Inferior parietal cortex (tissue), 1 donor: ENCODE results near the gene SLC35A3.
A peak's percentile ranks its signal among the peaks of the same experiment; 100 is the strongest.
"Not testable (repeated sequence)": the region's sequence is repeated elsewhere in the genome, so short reads cannot be mapped to it uniquely, and the experiment has no call there.

Experiments used
- DNase-seq: peaks from one replicate; pipeline ENCODE4 v3.0.0-alpha.2; 2016; ENCODE audit errors: extremely low spot score

Gene SLC35A3

DNA sequence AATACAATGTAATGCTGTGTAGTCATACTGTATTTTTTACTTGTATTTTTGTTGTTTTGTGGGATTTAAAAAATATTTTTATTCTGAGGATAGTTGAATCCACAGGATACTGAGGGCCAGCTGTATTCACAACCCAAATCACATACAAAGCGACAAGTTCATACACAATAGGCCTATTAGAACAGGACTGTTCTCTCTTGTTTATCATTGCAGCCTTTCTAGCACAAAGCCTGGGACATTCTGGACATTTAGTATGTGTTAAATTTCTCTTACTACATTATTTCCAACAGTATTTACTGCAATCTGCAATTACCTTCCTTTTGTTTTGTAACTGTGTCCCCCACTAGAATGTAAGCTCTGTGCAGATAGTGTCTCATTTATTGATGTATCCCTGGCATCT lies 65.4 kb downstream of the SLC35A3 start:
- DNase-seq = peak; percentile 60

DNA sequence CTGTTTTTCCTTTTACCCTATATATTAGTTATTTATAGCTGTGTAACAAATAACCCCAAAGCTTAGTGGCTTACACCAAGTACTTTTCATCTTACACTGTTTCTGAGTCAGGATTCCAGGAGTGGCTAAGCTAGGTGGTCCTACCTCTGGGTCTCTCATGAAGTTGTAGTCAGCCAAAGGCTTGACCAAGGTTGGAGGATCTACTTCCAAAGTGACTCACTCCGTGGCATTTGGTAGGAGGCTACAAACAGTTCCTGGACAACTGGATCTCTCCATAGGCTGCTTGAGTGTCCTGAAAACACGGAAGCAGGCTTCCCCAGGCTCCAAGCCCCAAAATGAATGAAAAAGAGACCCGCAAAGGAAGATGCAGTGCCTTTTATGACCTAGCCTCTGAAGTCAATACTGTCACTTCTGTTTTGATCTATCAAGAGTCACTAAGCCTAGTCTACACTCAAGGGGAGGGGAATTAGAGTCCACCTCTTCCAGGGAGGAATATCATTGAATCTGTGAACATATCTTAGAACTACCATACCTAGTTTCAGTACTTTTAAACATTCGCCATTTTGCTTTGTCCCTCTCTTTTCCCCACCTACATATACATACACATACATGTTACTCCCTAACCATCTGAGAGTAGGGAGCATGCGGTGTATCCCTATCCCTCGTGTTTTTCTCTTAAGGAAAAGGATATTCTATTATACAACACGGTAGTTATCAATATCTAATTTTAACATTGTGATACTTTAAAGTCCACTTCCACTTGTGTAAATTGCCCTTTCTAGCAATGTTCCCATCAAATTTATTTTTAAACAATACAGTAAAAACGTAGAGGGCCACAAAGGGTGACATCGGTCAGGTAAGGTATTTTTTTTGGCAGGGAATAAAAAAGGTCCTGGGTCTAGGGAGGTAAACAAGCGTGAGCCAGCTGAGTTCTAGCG lies 67.2 kb downstream of the SLC35A3 start:
- peak; percentile 25 for DNase-seq

DNA sequence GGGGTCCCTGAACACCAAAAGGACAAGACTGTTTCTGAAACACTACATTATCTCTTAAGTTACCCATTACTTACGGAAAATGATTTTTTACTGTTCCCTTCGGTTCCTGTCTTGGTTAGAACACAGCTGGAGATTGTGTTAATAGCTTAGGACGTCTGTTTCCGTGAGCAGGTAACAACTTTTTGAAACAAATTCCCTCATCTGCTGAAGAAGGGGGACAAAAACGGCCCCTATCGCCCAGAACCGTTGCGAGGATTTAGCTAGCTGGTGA lies 67.8 kb downstream of the SLC35A3 start:
- no peak for DNase-seq

DNA sequence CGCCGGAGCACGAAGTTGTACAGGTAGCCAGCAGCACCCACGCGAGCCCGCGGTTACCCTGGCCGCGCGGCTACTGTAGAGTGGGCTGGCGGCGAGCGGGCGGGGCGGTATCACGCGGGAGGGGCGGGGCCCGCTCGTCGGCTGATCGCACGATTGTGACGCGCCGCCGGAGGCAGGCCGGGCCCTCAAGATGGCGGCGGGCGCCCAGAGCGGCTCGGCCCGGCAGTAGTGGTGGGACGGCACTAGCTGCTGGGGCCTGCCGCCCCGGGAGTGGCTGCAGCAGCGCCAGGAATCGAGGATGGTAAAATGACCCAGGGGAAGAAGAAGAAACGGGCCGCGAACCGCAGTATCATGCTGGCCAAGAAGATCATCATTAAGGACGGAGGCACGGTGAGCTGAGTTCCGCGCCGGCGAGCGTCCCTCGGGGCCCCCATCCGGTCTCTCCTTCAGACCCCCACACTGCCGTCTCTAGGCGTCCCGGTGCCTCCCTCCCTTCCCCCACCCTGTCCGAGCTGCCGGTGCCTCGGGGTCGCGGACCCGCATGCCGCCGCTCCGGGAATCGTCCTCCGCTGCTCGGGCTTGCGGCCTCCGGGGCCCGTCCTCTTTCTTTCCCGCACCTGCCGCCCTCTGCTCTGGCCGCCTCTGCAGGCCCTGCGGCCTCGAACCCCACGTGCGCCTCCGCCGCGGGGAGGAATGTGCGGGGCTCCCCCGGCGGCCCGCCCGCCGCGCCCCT lies 68.3 kb downstream of the SLC35A3 start:
- DNase-seq = peak; percentile 82

DNA sequence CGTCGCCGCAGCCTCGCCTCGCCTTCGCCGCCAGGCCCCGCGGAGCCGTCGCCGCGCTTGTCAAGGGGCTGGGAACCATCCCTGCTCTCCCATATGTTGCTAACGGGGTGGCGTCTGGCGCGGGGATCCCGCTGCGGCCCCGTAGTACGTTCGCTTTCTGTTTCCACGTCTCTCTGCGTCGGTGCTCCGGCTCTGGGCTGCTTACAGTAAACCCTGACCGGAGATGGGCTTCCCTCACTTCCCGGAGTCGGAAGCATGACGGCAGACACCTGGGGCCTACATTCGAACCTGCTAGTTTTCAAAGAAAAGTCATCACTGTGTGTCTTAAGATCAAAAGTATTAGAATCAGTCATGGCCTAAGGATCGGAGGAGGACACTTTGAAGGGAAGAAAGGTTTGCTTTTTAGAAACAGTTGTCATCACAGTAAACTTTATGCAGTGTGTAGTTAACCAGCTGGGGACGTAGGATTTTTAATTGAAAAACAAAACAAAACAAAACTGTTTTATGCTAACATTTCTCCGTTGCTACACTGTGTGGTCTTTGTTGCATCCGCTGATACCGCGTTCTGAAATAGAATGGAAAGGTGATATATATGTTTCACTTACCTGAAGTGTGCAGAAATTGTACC lies 69.0 kb downstream of the SLC35A3 start:
- peak; percentile 62 for DNase-seq

DNA sequence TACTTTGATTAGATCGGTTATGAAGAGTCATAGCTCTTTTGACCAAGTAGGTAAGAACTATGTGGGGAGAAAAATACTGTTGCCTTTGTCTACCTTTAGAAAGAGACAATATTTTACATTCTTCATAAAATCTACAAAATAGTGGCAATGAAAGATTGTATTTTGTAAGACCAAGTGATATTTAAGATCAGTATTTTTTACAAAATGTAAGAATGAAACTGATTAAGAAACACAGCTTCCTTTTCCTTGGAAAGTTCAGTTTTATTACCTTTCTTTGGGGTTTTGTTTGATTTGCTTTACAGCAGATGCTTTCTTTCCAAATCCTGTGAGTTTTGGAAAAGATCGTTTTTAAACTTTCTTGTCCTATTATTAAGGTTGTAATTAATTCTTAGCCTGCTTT lies 69.8 kb downstream of the SLC35A3 start:
- DNase-seq = no peak

DNA sequence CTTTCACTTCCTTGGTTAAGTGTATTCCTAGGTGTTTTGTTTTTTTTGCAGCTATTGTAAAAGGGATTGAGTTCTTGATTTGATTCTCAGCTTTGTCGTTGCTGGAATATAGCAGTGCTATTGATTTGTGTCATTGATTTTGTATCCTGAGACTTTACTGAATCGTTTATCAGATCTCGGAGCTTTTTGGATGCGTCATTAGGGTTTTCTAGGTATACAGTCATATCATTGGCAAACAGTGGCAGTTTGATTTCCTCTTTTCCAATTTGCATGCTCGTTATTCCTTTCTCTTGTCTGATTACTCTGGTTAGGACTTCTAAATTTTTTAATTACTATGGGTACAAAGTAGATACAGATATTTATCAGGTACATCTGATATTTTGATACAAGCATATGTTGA lies 75.4 kb downstream of the SLC35A3 start:
- DNase-seq = no peak

DNA sequence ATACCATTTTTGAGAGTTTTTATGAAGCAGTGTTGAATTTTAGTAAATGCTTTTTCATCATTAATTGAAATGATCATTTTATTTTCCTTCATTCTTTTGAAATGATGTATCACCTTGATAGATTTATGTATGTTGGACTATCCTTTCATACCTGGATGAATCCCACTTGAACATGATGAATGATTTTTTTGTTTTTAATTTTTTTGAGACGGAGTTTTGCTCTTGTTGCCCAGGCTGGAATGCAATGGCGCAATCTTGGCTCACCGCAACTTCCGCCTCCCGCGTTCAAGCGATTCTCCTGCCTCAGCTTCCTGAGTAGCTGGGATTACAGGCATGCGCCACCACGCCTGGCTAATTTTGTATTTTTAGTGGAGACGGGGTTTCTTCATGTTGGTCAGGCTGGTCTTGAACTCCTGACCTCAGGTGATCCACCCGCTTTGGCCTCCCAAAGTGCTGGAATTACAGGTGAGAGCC lies 77.5 kb downstream of the SLC35A3 start:
- not testable (repeated sequence) for DNase-seq

DNA sequence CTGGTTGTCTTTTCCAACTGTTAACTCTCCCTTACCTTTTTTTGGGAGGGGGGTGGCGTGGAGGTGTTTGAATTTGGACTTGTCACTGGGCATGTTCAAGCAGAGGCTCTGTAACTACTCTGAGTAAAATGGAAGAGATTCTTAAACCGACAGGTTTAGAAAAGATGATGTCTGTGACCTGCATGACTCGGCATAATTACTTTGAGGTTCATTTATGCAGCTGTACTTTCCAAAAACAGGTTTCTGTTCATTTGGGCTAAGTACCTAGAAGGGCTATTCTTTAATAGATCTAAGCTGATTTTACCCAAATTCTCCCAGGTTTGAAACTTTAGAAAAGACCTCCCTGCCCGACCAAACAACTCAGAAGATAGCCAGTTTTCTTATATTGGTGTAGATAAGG lies 80.3 kb downstream of the SLC35A3 start:
- DNase-seq = no peak

DNA sequence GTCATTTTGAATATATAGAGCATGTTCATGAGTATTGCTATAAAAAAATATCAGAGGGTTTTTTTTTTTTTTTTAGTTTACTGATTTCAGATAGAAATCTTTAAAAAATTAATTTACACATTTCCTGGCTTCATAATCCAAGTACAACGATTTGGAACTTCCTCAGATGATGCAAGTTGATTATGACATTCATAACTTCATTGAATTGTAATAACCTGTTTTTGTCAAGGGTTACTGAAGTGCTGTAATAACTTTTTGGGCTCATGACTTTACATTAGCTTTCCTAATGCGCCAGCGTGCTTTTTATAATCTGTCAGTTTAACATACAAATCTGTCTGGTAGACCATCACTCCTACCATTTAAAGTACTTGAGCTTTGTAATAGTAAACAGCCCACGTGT lies 81.6 kb downstream of the SLC35A3 start:
- DNase-seq = no peak

DNA sequence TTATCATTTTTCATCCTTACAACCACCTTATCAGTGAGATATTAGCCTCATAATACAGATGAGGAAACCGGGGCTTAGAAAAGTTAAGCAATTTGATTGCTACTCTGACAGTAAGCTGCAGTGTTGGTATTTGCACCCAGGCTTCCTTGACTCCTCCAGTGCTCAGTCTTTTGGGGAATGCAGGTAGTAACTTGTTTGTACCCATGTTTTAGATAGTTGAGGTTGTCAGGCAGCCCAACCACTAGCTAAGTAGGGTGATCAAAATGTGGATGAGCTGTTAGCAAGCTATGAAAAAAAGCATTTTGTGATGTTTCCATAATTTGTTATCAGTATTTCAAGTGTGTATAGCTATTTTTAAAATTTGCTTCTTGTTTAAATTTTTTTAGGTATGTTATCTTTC lies 82.1 kb downstream of the SLC35A3 start:
- no peak for DNase-seq

DNA sequence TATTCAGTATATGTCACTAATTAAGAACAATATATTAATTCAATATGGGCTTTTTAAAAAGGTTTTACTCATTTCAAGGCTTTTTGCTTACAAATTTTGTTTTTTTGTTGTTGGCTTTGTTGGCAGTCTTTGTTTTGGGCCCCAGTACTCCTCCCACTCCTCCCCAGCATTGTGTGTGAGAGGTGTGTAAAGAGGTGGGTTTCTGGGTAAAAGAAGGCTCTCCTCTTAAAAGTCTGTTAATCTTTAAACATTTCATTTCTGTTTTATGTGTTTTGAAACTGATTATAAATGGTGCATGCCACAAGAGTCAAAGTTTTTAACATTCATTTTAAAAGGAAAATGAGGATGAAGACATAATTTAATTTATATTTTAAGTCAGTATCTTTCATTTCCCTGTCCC lies 83.3 kb downstream of the SLC35A3 start:
- DNase-seq = no peak

DNA sequence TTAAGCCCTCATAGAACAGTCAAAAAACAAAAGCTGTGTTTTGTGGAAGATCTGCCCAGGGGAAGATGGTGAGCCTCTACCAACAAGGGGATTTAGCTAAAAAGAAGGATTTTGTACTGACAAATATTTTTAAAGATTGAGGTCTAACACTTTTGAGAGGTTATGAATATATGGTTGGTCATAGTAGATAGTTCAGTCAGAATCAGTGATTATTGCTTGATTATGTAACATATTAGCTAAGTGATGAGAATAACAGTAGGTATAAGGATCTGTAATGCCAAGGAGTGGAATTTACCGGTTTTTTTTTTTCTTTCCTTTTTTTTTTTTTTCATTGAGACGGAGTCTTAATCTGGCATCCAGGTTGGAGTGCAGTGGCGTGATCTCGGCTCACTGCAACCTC lies 83.9 kb downstream of the SLC35A3 start:
- DNase-seq = no peak

DNA sequence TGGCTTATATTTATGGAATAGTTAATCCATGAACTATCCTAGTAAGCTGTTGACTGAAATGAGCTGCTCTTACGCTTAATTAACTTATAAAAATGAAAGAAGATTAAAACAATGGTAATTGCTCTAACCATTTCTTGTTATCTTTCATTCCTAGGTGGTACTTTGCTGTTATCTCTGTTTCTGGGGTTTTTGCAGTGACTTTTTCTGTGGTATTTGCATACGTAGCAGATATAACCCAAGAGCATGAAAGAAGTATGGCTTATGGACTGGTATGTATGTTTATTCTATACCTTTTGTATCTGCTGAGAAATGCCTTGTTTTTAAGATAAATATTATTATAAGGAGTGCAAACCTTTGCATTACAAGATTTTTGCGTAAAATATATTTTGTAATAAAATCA lies 91.9 kb downstream of the SLC35A3 start:
- DNase-seq = no peak

DNA sequence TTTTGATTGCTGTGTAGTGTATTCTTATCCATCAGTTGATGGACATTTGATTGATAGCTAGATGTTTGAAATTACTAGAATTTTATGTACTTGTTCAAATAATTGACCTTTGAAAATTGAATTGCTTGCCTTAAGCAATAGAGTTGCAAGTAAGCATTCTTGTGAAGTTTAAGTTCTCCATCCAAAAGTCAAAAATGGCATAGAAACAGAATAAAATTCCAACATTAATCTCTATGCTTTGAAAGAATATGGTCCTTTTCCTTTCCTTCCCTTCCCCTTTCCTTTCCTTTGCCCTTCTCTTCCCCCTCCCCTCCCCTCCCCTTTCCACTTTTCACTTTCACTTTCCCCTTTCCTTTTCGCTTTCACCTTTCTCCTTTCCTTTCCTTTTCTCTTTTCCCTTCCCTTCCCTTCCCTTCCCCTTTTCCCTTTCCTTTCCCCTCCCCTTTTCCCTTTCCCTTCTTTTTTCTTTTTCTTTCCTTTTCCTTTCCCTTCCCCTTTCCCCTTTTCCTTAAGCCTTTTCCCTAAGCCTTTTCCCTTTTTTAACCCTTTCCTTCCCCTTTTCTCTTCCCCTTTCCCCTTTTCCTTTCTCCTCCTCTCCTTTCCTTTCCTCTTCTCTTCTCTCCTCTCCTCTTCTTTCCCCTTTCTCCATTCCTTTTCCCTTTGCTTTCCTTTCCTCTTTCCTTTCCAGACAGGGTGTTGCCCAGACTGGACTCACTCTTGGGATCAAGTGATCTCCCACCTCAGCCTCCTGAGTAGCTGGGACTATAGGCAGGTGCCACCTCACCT lies 95.6 kb downstream of the SLC35A3 start:
- no peak for DNase-seq

DNA sequence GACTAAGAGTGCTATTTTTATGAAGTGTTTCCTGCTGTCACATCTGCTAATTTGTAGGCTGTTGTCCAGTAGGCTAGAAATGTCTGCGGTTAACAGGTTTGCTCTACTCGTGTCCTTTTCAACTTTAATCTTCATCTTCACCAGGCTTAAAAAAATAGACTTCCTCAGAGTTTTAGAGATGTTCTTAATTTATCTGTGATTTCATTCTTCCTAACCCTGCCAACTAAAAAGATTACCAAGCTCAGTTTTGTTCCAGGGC lies 96.1 kb downstream of the SLC35A3 start:
- DNase-seq = no peak

DNA sequence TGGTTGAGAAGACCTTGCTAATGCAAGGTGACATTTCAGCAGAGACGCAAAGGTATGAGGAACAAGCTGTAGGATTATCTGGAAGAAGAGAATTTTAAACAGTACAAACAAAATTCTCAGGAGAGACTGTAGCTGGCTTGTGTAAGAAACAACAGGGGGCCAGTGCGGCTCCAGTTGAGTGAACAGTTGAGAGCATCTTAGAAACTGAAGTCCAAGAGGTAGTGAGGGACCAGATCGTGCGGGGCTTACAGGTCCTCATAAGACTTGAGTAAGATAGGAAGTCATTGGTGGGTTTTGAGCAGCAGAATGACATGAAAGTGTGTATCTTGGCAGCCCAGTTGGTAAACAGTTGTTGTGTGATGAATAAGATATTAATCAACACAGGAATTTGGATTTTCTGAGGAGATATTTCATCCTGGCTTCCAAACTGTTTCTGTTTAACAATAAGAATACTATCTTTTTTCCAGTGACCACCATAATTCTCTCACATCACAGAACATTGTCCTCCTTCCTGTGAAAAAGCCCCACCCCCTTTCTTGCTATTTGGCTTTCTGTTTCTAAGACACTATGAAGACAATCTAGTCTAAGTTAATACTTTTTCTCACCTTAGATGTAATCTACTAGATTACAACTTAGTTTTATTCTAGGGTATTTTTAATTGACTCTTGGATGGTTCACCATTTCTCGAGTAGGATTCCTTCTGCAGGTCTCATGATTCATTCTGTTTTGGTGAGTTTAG lies 100.6 kb downstream of the SLC35A3 start:
- no peak for DNase-seq

DNA sequence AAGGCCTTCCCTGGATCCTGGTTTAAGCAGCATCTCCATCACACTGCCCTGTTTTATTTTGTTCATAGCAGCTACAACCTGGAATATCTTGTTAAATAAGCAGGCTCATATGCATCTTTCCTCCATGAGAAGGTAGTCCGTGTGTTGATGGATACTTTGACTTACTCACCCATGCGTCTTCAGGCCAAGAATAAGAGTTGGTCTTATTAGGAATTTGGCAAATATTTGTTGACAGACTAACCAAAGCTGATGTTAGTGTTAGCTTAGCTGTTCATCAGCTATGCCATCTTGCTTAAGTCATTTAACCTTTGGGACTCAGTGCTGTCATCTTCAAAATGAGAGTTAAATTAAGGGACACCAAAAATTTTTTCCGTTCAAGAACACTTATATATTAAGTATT lies 103.7 kb downstream of the SLC35A3 start:
- DNase-seq = no peak

DNA sequence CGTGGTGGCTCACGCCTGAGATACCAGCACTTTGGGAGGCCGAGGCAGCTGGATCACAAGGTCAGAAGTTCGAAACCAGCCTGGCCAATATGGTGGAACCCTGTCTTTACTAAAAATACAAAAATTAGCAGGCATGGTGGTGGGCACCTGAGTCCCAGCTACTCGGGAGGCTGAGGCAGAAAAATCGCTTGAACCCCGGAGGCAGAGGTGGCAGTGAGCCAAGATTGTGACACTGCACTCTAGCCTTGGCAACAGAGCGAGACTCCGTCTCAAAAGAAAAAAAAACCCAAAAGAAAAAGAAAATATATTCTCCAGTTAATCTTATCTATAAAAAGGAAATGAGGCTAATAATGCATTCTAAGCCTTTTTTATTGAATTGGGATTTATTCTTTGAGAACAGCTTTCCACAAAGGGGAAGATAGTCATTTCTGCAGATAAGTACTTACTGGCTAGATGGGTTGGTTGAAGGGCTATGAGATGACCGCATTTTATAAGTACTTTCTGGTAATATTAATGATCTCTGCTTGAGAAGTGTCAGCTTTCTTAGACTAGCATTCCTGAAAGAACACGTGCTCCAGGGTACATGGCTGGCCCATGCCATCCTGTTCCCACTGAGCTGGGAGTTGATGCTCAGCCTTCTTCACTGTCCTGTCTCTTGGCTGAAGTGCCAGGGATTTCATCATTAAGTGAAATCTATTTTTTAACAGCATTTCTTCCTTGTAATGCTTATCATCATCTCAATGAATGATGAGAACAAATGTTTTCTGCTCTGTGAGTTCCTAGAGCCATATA lies 105.0 kb downstream of the SLC35A3 start:
- no peak for DNase-seq

DNA sequence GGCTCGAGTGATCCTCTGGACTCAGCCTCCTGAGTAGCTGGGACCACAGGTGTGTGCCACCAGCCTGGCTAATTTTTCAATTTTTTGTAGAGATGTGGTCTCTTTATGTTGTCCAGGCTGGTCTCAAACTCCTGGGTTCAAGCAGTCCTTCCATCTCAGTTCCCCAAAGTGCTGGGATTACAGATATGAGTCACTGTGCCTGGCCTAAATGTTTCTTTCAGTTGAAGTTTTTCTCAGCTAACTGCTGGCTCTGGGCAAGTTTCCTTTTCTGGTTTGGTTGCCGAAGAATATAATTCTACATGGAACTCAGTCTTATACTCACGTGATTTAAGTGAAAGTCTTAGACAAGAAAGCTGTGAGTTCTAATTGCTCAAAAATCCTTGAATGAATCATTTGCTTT lies 106.0 kb downstream of the SLC35A3 start:
- DNase-seq = no peak

DNA sequence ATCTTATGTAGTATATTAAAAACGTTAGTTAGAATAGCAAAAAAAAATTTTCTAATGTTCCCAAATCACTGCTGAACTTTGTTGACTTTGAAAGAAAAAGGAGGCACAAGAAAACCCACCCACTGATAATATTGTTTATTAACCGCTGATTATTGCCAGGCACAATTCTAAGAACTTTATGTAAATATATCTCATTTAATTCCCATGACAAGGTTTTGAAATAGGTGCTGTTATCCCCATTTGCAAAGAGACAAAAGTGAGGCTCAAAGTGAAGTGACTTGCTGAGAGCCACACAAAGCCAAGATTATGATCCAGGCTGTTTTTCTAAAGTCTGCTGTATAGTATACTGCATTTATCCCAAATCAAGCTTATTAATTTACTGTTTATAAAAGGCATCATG lies 106.5 kb downstream of the SLC35A3 start:
- DNase-seq = no peak
